Type B pancreatic cell (in vitro differentiated cells): Measurements from ENCODE around the gene ATP2C1. TPM values are rescaled to one million over a fixed set of nuclear protein-coding genes. Genes with fewer than 3 reads are reported as not detected.

Source experiments
- DNase-seq: peaks from one replicate; pipeline ENCODE4 v3.0.0; 2021; ENCODE audit warnings: mixed read lengths; ENCODE audit not compliant: unreplicated experiment; ENCODE audit errors: extremely low spot score
- H3K27ac Mint-ChIP-seq: 2 replicates; pipeline ENCODE4 v1.8.0; 2021; ENCODE audit warnings: mild to moderate bottlenecking, mixed read lengths
- H3K27me3 Mint-ChIP-seq: 2 replicates; pipeline ENCODE4 v1.8.0; 2021; ENCODE audit warnings: mixed read lengths
- H3K36me3 Mint-ChIP-seq: 2 replicates; pipeline ENCODE4 v1.8.0; 2021; ENCODE audit warnings: mixed read lengths
- H3K4me1 Mint-ChIP-seq: one replicate; pipeline ENCODE4 v1.8.0; 2021; ENCODE audit warnings: mixed read lengths; ENCODE audit not compliant: unreplicated experiment
- H3K4me3 Mint-ChIP-seq: 2 replicates; pipeline ENCODE4 v1.8.0; 2021; ENCODE audit warnings: mild to moderate bottlenecking, mixed read lengths
- H3K9me3 Mint-ChIP-seq: 2 replicates; pipeline ENCODE4 v1.8.0; 2021; ENCODE audit warnings: mixed read lengths
- CTCF ChIP-seq: fragments of 200-600 bp; sonication (generic); conservative IDR thresholded peaks from 2 replicates; pipeline ENCODE4 v1.5.0; 2021; ENCODE audit warnings: antibody characterized with exemption, mild to moderate bottlenecking
- total RNA-seq: library from RNA; stranded (reverse); gene quantifications from 2 replicates; pipeline ENCODE4 v1.2.1, GENCODE V29; 2021; ENCODE audit warnings: low replicate concordance

Gene ATP2C1
- total RNA-seq, 1 donor from 2014 or later, result 81.0 TPM

GRCh38 chr3:130939753-130940152 is 45.9 kb downstream of the ATP2C1 start:
- TF ChIP-seq CTCF, result no peak
- Mint-ChIP-seq H3K27me3 (no peaks in the 10 kb centered on the region), H3K4me3 (no peak overlapping the region), H3K9me3 (no peaks in the 10 kb centered on the region), H3K4me1 (no peaks in the 10 kb centered on the region), H3K27ac (no peak overlapping the region), H3K36me3 (peaks cover 26% of the 10 kb centered on the region)
- DNase-seq, result no peak

- H3K27ac Mint-ChIP-seq, result no peak overlapping the region
- H3K36me3 Mint-ChIP-seq, result peaks cover 37% of the 10 kb centered on the region
- no peak for TF ChIP-seq CTCF
These were observed 47.9 kb downstream of the ATP2C1 start for GRCh38 chr3:130941793-130942192.

GRCh38 chr3:130946882-130947281 is 53.0 kb downstream of the ATP2C1 start:
- Mint-ChIP-seq H3K9me3 (no peaks in the 10 kb centered on the region), H3K27ac (no peak overlapping the region), H3K4me3 (no peak overlapping the region), H3K36me3 (peaks cover 48% of the 10 kb centered on the region), H3K27me3 (no peaks in the 10 kb centered on the region), H3K4me1 (no peaks in the 10 kb centered on the region)
- TF ChIP-seq CTCF, result no peak
- no peak for DNase-seq

More at GRCh38 chr3:130941793-130942192, 47.9 kb downstream of the ATP2C1 start:
- H3K27me3 Mint-ChIP-seq, result no peaks in the 10 kb centered on the region
- H3K9me3 Mint-ChIP-seq, result no peaks in the 10 kb centered on the region
- DNase-seq, result no peak
- no peaks in the 10 kb centered on the region for H3K4me1 Mint-ChIP-seq
- H3K4me3 Mint-ChIP-seq, result no peak overlapping the region

- DNase-seq, result no peak
- no peaks in the 10 kb centered on the region for H3K27me3 Mint-ChIP-seq
- no peak for TF ChIP-seq CTCF
These were observed 54.3 kb downstream of the ATP2C1 start for GRCh38 chr3:130948001-130948773.

GRCh38 chr3:130948929-130949328 is 55.0 kb downstream of the ATP2C1 start:
- no peaks in the 10 kb centered on the region for H3K4me1 Mint-ChIP-seq
- TF ChIP-seq CTCF, result no peak
- H3K27ac Mint-ChIP-seq, result no peak overlapping the region
- H3K27me3 Mint-ChIP-seq, result no peaks in the 10 kb centered on the region
- H3K36me3 Mint-ChIP-seq, result peaks cover 43% of the 10 kb centered on the region
- H3K4me3 Mint-ChIP-seq, result no peak overlapping the region
- H3K9me3 Mint-ChIP-seq, result no peaks in the 10 kb centered on the region
- DNase-seq, result no peak

More at GRCh38 chr3:130948001-130948773, 54.3 kb downstream of the ATP2C1 start:
- Mint-ChIP-seq H3K27ac (no peak overlapping the region), H3K36me3 (peaks cover 47% of the 10 kb centered on the region), H3K9me3 (no peaks in the 10 kb centered on the region), H3K4me1 (no peaks in the 10 kb centered on the region), H3K4me3 (no peak overlapping the region)
